Embryonic facial prominence (tissue), 1 donor: ENCODE data around the gene PXMP2.
"Not testable (repeated sequence)": the region's sequence is repeated elsewhere in the genome, so short reads cannot be mapped to it uniquely, and the experiment has no call there.

Source experiments
- DNase-seq: peaks from one replicate; pipeline ENCODE4 v3.0.0-alpha.2; 2016; ENCODE audit errors: extremely low spot score

PXMP2 gene

GRCh38 chr12:132753670-132754069 lies 66.3 kb downstream of the PXMP2 start:
- DNase-seq = not testable (repeated sequence)

- DNase-seq = no peak
These were observed 67.0 kb downstream of the PXMP2 start for GRCh38 chr12:132754160-132754932.
